GM06990 (cell line): ENCODE results near the gene GDF9.
A peak's percentile ranks its signal among the peaks of the same experiment; 100 is the strongest.

Source experiments
- DNase-seq: peaks from one replicate; pipeline ENCODE4 v3.0.0-alpha.2; 2011; ENCODE audit not compliant: insufficient read length; ENCODE audit errors: extremely low read depth
- H3K27me3 ChIP-seq: replicated peaks from 2 replicates; pipeline ENCODE4 v1.6.0; 2011; ENCODE audit warnings: low read length; ENCODE audit not compliant: control insufficient read depth, insufficient read depth
- H3K36me3 ChIP-seq: 2 replicates; pipeline ENCODE4 v1.5.1; 2011; ENCODE audit warnings: low read length; ENCODE audit not compliant: control insufficient read depth, insufficient read depth
- H3K4me3 ChIP-seq: replicated peaks from 2 replicates; pipeline ENCODE4 v1.5.1; 2011; ENCODE audit warnings: low read depth, mild to moderate bottlenecking, control low read depth, low read length
- TF ChIP-seq, protein P1 (sequence below): IDR thresholded peaks from 2 replicates; pipeline ENCODE4 v1.5.1; 2011; ENCODE audit warnings: low read length, control low read depth, mild to moderate bottlenecking, inconsistent platforms; ENCODE audit not compliant: insufficient read depth, poor library complexity, severe bottlenecking

The GDF9 gene

GRCh38 chr5:132872788-132873118 is 6.5 kb upstream of the GDF9 start:
- H3K4me3 ChIP-seq, result no peak overlapping the region
- H3K36me3 ChIP-seq, result peaks cover 6% of the 10 kb centered on the region
- TF ChIP-seq, protein P1, sequence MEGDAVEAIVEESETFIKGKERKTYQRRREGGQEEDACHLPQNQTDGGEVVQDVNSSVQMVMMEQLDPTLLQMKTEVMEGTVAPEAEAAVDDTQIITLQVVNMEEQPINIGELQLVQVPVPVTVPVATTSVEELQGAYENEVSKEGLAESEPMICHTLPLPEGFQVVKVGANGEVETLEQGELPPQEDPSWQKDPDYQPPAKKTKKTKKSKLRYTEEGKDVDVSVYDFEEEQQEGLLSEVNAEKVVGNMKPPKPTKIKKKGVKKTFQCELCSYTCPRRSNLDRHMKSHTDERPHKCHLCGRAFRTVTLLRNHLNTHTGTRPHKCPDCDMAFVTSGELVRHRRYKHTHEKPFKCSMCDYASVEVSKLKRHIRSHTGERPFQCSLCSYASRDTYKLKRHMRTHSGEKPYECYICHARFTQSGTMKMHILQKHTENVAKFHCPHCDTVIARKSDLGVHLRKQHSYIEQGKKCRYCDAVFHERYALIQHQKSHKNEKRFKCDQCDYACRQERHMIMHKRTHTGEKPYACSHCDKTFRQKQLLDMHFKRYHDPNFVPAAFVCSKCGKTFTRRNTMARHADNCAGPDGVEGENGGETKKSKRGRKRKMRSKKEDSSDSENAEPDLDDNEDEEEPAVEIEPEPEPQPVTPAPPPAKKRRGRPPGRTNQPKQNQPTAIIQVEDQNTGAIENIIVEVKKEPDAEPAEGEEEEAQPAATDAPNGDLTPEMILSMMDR, result no peak
- DNase-seq, result no peak
- H3K27me3 ChIP-seq, result no peaks in the 10 kb centered on the region

DNA sequence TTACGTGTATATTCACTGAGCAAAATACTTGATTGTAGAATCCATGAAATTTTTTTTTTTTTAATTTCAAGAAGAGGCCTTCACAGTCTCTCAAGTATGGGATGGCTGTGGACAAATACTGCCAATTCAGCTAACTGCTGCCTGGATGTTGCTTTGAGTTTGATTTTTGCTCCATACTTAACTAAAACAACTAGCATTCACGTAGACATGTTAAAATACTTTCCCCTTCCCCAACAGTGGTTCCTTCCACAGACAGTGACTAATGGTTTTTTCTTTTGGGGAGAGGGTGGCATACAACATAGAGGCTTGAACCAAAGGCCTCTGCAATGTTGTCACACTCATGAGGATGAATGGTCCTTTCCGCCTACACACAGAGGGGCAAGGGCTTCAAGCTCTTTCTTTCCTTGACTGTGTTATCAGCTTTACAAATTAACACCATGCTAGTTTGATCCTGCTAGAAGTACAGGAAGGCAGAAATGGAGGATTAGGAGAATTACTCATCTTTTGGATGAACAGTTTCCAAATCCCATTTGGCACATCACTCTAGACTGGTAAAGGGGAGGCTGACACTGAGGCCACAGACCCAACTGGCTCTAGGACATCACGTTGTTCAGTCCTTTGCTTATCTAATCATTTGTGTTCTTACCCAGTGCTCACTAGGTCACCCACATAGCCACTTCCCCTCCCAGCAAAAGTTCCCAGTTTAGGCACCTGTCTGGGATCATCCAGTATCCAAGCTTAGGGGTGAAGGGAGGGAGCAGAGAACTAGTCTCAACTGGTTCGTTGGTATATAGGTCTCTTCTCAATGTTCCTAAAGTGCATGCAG is 5.4 kb upstream of the GDF9 start:
- Histone ChIP-seq H3K27me3 (no peaks in the 10 kb centered on the region), H3K36me3 (peaks cover 6% of the 10 kb centered on the region)
- no peak for DNase-seq

GRCh38 chr5:132870801-132871200 is 4.5 kb upstream of the GDF9 start:
- Histone ChIP-seq H3K36me3 (peaks cover 6% of the 10 kb centered on the region), H3K27me3 (no peaks in the 10 kb centered on the region), H3K4me3 (no peak overlapping the region)
- no peak for DNase-seq
- TF ChIP-seq, protein P1, result no peak

More for the DNA sequence above, 5.4 kb upstream of the GDF9 start:
- H3K4me3 ChIP-seq, result no peak overlapping the region
- TF ChIP-seq, protein P1, result no peak

DNA sequence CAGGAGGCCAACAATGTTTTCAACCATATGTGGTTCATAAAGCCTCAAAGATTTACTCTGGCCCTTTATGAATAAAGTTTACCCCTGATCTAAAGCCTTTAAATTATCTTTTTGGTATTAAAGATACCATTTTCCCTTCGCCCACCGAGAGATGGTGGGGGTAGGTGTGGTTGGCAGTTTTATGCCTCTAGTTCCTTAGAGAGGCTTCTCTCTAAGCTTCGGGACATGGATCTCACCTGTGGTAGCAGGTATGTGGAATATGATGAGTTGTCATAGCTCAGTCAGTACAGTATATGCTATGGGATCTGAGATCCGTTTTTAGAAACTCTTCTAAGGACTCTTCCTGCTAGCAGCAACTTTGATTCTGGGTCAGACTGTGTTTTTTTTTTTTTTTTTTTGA is 2.5 kb upstream of the GDF9 start:
- DNase-seq, result no peak
- peaks cover 6% of the 10 kb centered on the region for H3K36me3 ChIP-seq
- TF ChIP-seq, protein P1, result no peak
- H3K4me3 ChIP-seq, result no peak overlapping the region
- H3K27me3 ChIP-seq, result no peaks in the 10 kb centered on the region

GRCh38 chr5:132867046-132867451 is 780 bp upstream of the GDF9 start:
- H3K4me3 ChIP-seq, result peak overlapping the region; percentile 94
- peaks cover 6% of the 10 kb centered on the region for H3K36me3 ChIP-seq
- TF ChIP-seq, protein P1, result no peak
- DNase-seq, result no peak
- no peaks in the 10 kb centered on the region for H3K27me3 ChIP-seq

- DNase-seq, result no peak
- peaks cover 3% of the 10 kb centered on the region for H3K36me3 ChIP-seq
Measured at GRCh38 chr5:132865668-132866341, 464 bp downstream of the GDF9 start.

More at GRCh38 chr5:132865668-132866341, 464 bp downstream of the GDF9 start:
- no peaks in the 10 kb centered on the region for H3K27me3 ChIP-seq
- peak overlapping the region; percentile 94 for H3K4me3 ChIP-seq
- TF ChIP-seq, protein P1, result no peak
